Anterior cingulate cortex (tissue), 58 donors: ENCODE results near the gene LIMCH1.

ENCODE experiments used
- DNase-seq, 58 donors: peaks; one replicate each; lab custom pipeline; 2025; lab: John Stamatoyannopoulos, UW

LIMCH1 gene

DNA sequence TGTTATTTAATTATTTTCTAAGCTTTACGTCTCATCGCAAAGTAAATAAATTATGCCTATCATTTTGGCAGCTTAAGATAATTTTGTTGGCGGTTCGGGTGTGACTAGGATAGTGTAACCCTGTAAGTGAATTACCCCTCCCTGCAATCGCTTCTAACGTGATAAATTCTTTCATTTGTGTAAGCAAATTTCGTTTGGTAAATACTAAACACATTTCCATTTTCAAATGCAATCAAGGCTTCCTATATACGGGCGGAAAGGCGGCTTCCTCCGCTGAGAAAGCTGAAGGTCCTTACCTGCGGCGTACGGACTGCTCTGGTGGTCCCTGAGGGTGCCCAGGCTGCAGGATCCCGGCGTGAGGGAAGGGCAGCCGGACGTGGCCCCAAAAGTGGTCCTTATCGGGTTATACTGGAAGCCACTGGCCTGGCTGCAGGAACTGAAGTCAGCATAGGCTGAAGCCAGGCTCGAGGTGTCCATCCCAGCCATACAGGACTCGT, 210.2 kb downstream of the LIMCH1 start:
- DNase-seq = no peak

DNA sequence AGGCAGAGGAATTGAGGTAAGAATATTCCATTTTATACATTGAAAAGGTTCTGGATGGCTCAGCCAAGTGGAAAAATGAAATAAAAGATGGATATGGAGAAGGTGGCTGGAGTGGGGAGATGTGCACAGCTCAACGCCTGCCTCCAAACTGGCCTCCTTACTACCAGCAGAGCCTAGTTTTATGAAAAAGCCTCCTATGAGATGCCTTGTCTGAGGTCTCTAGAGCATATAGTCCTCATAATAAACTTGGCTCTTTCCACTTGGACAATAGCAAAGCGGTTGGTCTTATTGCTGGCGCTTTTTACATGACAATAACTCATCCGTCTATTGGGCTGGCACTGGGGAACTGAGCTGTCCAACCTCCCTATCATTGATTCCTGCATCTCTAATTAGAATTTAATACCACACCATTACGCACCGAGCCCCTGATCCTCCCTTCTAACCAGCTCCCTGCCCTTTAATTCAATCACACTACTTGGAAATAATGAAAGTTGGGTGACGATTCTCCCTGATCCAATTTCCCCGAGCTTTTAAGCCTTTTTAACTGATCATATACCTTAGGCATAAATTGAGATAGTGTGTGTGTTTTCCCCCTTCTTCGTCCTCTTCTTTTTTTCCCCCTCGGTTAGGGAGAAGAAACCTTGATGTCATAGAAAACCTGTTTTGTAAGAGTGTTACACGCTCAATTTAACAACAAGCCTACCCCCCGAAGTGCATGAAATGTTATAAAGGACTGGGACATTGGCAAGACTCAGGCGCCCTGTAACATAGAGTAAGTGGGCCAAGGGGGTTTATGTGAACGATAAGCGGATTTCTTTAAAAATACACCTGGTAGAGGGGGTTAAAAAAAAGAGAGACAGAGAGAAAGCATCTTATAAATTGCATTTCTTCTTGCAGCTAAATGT, 210.9 kb downstream of the LIMCH1 start, which contains the start of gene PHOX2B:
Gene PHOX2B, minus strand, starts transcription at position 155 of the 905 bp plus-strand sequence. Its CDS starts 115 bp downstream, at position 40.
- DNase-seq = no peak

DNA sequence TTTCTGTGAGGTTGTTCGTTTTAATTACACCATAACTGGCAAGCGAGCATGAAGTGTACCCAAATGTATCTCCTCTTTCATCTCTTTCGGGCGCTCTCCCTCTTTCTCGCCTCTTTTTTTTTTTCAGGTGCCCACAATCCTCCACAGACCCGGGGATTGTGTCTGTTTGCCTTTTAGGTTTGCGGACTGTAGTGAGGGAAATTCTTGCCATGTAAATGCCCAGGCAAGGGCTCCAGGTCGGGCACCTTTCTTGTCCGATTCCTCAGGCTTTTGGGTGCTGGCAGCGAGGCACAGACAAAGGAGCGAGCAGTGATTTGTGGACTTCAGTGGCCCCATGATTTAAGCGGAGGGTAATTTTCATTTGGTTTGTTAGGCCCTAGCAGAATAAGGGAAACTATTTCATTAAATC, 211.7 kb downstream of the LIMCH1 start:
- DNase-seq = no peak
